PC-3 (cell line): ENCODE results near the gene PSMB10.

Experiments used
- EZH2 ChIP-seq: fragments of 300-600 bp; sonication (generic); IDR thresholded peaks from one replicate; pipeline ENCODE4 v1.6.1; 2017; ENCODE audit warnings: antibody characterized with exemption, mild to moderate bottlenecking, low read length; ENCODE audit not compliant: unreplicated experiment
- EZH2phosphoT487 ChIP-seq: fragments of 300-600 bp; sonication (generic); IDR thresholded peaks from 2 replicates; pipeline ENCODE4 v1.6.1; 2018; ENCODE audit warnings: mild to moderate bottlenecking, antibody characterized with exemption, low read length, borderline replicate concordance
- TF ChIP-seq, protein P1 (sequence below): fragments of 300-600 bp; sonication (generic); conservative IDR thresholded peaks from 2 replicates; pipeline ENCODE4 v1.5.1; 2017; ENCODE audit warnings: antibody characterized with exemption, low read depth, mild to moderate bottlenecking, low read length

DNA sequence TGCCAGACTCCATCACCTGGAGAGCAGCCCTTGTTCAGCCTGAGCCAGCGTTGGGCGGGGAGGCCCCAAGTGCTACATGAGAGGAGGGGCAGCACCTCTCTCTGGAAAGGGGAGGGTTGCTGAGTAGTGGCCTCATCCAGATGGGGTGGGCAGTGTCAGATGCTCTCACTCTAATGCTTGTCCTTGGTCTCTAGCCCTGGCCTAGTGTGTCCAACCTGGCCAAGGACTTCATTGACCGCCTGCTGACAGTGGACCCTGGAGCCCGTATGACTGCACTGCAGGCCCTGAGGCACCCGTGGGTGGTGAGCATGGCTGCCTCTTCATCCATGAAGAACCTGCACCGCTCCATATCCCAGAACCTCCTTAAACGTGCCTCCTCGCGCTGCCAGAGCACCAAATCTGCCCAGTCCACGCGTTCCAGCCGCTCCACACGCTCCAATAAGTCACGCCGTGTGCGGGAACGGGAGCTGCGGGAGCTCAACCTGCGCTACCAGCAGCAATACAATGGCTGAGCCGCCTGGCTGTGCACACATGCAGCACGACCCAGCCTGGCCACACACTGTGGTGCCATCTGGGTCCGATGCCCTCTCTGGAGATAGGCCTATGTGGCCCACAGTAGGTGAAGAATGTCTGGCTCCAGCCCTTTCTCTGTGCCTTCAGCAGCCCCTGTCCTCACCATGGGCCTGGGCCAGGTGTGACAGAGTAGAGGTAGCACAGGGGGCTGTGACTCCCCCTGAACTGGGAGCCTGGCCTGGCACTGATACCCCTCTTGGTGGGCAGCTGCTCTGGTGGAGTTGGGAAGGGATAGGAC, 9.3 kb downstream of the PSMB10 start:
- TF ChIP-seq, protein P1, sequence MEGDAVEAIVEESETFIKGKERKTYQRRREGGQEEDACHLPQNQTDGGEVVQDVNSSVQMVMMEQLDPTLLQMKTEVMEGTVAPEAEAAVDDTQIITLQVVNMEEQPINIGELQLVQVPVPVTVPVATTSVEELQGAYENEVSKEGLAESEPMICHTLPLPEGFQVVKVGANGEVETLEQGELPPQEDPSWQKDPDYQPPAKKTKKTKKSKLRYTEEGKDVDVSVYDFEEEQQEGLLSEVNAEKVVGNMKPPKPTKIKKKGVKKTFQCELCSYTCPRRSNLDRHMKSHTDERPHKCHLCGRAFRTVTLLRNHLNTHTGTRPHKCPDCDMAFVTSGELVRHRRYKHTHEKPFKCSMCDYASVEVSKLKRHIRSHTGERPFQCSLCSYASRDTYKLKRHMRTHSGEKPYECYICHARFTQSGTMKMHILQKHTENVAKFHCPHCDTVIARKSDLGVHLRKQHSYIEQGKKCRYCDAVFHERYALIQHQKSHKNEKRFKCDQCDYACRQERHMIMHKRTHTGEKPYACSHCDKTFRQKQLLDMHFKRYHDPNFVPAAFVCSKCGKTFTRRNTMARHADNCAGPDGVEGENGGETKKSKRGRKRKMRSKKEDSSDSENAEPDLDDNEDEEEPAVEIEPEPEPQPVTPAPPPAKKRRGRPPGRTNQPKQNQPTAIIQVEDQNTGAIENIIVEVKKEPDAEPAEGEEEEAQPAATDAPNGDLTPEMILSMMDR = no peak
- TF ChIP-seq EZH2 (no peak), EZH2phosphoT487 (no peak)
